GM18858 (cell line): Measurements from ENCODE around the gene ACVRL1.

Experiments used
- ATAC-seq: cut with Tn5 transposase; IDR thresholded peaks from one replicate; pipeline ENCODE4 v1.9.1; 2021; ENCODE audit not compliant: unreplicated experiment

ACVRL1 gene

GRCh38 chr12:51938726-51939125 is 31.4 kb downstream of the ACVRL1 start:
- ATAC-seq = no peak

GRCh38 chr12:51941011-51941581 is 33.8 kb downstream of the ACVRL1 start:
- no peak for ATAC-seq

GRCh38 chr12:51941604-51942003 is 34.3 kb downstream of the ACVRL1 start:
- ATAC-seq = no peak

GRCh38 chr12:51942056-51942455 is 34.8 kb downstream of the ACVRL1 start:
- no peak for ATAC-seq

GRCh38 chr12:51942501-51943000 is 35.2 kb downstream of the ACVRL1 start:
- ATAC-seq = no peak

- no peak for ATAC-seq
Measured at GRCh38 chr12:51943346-51943745, 36.0 kb downstream of the ACVRL1 start.

GRCh38 chr12:51944608-51945233 is 37.4 kb downstream of the ACVRL1 start:
- ATAC-seq = no peak

- ATAC-seq = no peak
Measured at GRCh38 chr12:51947246-51947996, 40.1 kb downstream of the ACVRL1 start.

- ATAC-seq = no peak
Measured at GRCh38 chr12:51948066-51948465, 40.8 kb downstream of the ACVRL1 start.

- ATAC-seq = no peak
Measured at GRCh38 chr12:51949342-51950030, 42.2 kb downstream of the ACVRL1 start.

GRCh38 chr12:51950682-51951198 is 43.4 kb downstream of the ACVRL1 start:
- no peak for ATAC-seq

GRCh38 chr12:51951199-51951842 is 44.0 kb downstream of the ACVRL1 start, which contains the start of gene ACVR1B:
TSS of gene ACVR1B (plus strand) at chr12:51951699. CDS start at chr12:51951744, 45 bp downstream.
- ATAC-seq = peak; percentile 76

GRCh38 chr12:51951843-51952722 is 44.8 kb downstream of the ACVRL1 start:
- no peak for ATAC-seq

GRCh38 chr12:51953089-51953488 is 45.8 kb downstream of the ACVRL1 start:
- no peak for ATAC-seq

GRCh38 chr12:51953864-51954263 is 46.6 kb downstream of the ACVRL1 start:
- no peak for ATAC-seq

- ATAC-seq = no peak
Measured at GRCh38 chr12:51954561-51955361, 47.5 kb downstream of the ACVRL1 start.

- ATAC-seq = no peak
Measured at GRCh38 chr12:51955702-51956101, 48.4 kb downstream of the ACVRL1 start.

GRCh38 chr12:51958542-51958941 is 51.2 kb downstream of the ACVRL1 start:
- no peak for ATAC-seq

GRCh38 chr12:51959211-51959610 is 51.9 kb downstream of the ACVRL1 start:
- ATAC-seq = no peak
